ENCODE data around the gene CABP7.

Gene CABP7

DNA sequence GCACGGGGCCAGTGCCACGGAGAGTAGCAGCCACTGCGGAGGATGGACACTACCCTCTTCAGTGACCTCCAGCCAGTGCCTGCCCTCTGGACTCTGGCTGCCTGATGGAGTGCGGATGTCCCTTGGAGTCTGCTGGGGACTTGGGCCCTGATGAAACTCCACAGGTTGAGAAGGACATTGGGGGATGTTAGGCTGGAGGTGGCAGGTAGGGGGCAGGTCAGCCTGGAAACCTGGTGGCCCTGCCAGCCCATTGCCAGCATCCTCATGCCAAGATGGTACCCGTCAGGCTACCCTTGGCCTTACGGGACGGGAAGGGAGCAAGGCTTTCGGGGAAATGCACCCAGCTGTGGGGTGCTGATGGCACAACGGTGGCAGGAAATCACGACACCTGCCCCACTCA lies 4.0 kb downstream of the CABP7 start:
- no peak for DNase-seq

GRCh38 chr22:29724843-29725242 lies 5.0 kb downstream of the CABP7 start:
- no peak for DNase-seq

GRCh38 chr22:29726106-29726505 lies 6.3 kb downstream of the CABP7 start:
- no peak for DNase-seq

- DNase-seq: no peak
Observed at GRCh38 chr22:29726512-29727130, 6.8 kb downstream of the CABP7 start.

DNA sequence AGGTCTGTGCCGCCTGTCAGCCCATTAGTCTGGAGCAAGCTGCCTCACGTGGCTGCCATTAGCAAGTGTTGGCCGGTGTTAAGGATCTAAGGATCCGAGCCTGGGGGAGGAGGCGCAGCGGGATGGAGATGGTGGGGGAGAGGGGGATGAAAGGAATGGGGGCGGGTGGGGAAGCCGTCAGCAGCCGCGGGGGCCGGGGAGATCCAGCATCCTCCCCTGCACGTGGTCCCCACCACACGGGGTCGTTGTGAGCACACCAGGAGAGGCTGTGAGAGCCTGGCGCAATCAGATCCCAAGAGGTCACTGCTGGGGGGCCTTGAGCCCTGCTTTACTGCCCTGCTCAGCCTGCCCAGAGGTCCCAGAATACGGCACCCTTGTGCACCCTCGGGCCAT lies 7.3 kb downstream of the CABP7 start:
- DNase-seq: no peak

- no peak for DNase-seq
Observed at GRCh38 chr22:29729161-29729560, 9.4 kb downstream of the CABP7 start.

- no peak for DNase-seq
Observed at GRCh38 chr22:29731058-29731850, 11.5 kb downstream of the CABP7 start.

DNA sequence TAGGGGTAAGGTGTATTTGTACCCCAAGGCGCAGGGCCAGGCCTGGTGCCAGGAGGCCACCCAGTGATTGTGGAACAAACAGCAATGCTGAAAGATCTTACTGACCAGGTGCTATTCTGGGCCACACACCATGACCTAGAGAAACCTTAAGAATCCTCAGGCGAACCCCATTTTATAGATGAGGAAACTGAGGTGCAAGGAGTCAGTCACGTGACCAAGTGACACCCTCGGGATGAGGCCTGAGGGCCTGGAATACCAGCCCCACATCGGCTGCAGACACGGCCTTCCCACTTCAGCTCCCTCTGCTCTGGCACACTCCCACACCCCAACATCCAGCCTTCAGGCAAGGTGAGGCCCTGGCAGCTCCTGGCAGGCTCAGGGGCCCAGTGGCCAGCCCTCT lies 13.1 kb downstream of the CABP7 start:
- DNase-seq: peak; percentile 75

DNA sequence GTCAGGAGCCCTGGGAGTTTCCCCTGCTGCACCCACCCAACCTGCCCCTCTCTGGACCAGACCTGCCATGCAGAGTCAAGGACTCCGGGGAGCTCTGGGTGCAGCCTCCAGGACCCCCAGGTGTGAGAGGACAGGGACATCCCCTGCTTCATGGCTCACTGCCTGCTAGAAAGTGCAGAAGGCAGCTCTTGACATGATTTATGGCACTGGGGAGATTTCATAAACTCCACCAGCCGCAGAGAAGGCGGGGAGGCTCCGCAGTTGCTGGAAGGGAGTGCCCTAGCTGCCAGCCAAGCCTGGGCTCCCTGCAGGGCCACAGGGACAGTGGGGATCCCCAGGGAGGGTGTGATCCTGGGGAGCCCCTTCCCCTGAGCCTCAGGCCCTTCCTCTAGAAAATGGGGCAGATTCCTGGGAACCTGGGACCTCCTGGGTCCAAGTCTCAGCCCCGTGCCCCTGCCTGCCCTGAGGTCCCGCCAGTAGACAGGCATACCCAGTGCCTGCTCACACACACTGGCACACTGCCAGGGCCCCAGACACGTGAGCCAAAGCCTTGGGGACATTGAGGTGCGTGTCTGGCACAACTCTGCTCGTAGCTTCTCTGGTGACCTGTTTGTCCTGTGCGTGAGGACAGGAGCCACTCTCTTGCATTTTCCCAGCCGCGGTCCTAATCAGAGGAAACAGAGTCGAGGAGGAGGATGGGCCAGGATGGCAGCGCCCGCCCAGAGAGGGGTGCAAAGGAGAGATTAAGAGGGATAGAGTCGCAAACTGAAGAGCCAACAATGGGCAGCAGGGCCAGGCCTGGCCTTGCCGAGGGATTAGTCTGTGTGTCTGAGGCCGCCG lies 13.8 kb downstream of the CABP7 start:
- DNase-seq: peak; percentile 96

- DNase-seq: no peak
Observed at GRCh38 chr22:29734406-29734805, 14.6 kb downstream of the CABP7 start.

DNA sequence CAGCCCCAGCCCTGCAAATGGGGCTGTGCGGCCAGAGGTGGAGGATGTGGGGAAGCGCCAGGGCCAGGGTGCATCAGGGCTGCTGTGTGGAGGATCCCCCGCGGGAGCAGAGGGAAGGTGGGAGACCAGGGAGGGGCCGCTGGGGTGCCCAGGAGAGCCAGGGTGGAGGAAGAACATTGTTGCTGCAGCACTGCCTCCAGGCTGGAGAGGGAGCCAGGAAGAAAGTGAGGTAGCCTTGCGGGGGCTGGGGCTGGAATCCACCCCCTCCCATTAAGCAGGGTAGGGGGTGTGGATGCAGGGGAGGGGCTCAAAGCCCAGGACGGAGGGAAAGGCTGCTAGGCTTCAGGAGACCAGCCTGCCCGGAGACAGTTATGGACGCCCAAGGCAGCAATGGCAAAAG lies 15.0 kb downstream of the CABP7 start:
- DNase-seq: peak; percentile 31

- no peak for DNase-seq
Observed at GRCh38 chr22:29735416-29735815, 15.6 kb downstream of the CABP7 start.

GRCh38 chr22:29737251-29738117 lies 17.7 kb downstream of the CABP7 start:
- DNase-seq: no peak

DNA sequence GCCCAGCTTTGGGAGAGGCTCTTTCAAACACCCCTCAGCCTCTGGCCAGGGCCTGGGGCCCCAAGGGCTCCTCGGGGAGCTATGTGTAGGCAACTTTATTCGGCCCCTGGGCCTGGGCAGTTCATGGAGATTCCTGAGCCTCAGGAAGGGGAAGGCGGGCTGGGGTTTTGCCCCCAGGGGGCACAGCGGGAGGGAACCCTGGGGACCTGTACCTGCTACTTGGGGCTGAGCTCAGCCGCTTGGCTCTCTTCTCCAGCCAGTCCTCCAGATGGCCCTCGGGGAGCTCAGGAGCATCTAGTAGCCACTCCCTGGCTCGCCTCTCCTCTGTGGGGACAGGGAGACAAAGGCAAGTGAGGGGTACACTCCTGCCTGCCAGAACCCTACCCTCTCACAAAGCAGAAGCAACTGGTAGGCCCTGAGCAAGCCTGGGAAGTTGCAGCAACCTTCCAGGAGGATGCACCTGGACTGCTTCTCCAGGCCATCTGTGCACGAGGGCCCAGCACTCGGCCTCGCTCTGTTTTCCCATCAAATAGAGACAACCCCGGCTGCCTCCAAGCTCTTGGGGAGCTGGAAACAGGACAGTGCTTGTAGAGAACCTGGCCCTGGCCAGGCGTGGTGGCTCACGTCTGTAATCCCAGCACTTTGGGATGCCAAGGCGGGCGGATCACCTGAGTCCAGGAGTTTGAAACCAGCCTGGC lies 18.5 kb downstream of the CABP7 start:
- DNase-seq: no peak

GRCh38 chr22:29739346-29739875 lies 19.6 kb downstream of the CABP7 start:
- DNase-seq: no peak

DNA sequence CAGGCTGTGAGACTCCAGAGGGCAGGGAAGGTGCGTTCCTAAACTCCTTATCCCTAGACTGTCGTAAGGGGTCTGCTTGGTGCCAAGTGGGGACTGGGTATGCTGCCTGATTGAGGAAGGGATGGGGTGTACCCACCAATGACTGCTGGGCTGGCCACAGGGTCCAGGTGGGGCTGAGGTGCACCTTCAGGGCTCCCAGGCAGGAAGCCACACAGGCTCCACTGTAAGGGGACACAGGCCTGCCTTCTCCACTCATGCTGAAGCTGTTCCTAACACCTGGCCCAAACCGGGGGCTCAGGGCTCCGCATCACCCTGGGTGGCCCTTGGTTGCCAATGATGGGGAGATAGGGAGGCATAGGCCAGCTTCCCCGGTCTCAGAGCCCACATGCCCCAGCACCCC lies 20.4 kb downstream of the CABP7 start:
- DNase-seq: no peak

DNA sequence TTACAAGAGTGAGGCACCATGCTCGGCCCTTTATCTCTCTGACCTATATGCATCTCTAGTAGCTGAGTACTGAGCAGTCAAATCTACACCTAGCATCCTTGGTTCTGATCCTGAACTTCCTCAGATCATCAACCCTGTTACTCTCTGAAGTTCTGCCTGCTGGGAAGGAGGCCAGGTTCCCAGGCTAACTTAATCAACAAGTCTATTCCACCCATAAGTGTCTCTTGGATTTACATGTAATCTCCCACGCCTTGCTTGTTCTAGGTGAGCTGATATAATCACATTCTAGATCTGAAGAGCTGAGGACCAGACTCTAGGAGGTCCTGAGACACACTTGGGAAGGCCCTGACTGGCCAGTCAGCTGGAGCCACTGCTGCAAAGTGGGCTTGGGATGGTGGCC lies 22.1 kb downstream of the CABP7 start:
- no peak for DNase-seq

GRCh38 chr22:29742326-29742725 lies 22.5 kb downstream of the CABP7 start:
- DNase-seq: no peak

DNA sequence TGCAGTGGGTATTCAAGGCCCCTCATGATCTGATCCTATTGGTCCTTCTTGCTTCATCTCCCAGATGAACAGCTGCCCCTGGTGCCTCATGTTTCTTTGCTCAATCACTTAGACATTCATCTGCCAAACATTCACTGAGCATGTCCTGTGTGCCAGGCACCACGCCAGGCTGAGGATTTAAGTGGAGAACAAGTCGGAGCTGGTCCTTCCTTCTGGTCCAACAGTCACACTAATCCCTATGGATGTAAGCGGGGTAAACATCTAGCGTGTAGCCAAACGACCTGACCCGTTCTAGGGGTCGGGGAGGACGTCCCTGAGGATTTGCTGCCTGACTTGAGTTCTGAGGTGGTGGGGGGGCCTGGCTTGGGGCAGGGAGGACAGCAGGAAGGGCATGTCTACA lies 25.1 kb downstream of the CABP7 start:
- peak; percentile 74 for DNase-seq

- DNase-seq: no peak
Observed at GRCh38 chr22:29747832-29748231, 28.0 kb downstream of the CABP7 start.

GRCh38 chr22:29748248-29748893 lies 28.6 kb downstream of the CABP7 start:
- DNase-seq: no peak

Measured in NCI-H69 (cell line).